ENCODE measurements around the gene SETD7. TPM values are rescaled to one million over a fixed set of nuclear protein-coding genes. Genes with fewer than 3 reads are reported as not detected.

The SETD7 gene
- total RNA-seq, 4 donors from 2014 or later: 23.4 to 50.7 (median 39.6) TPM

GRCh38 chr4:139556724-139557555 lies 921 bp upstream of the SETD7 start:
- Histone ChIP-seq H3K4me1 (peaks cover 7 to 78% (median 35%) of the 10 kb centered on the region in 3 donors), H3K27me3 (peaks cover 0 to 15% (median 0%) of the 10 kb centered on the region in 4 donors), H3K27ac (peak overlapping the region; percentile 94 to 99 (median 96)), H3K9me3 (no peaks in the 10 kb centered on the region), H3K4me3 (peak overlapping the region; percentile 63 to 97 (median 82)), H3K36me3 (no peaks in the 10 kb centered on the region)
- peak; percentile 11 for DNase-seq
- 1% methylated on average over 13 to 31 of the region's 58 CpGs for WGBS, 2 donors
- intact Hi-C loops (cut with DNase I): no loop called here
- peak in 1 of 6 experiments; percentile 3 for TF ChIP-seq CTCF (IDR thresholded peaks at IDR 0.05)
- TF ChIP-seq POLR2A (IDR thresholded peaks at IDR 0.05): peak in 1 of 4 donors; percentile 49

GRCh38 chr4:139555705-139556070 lies 331 bp downstream of the SETD7 start:
- H3K27ac ChIP-seq: peak overlapping the region; percentile 94 to 99 (median 96)
- no peaks in the 10 kb centered on the region for H3K9me3 ChIP-seq
- H3K36me3 ChIP-seq: no peaks in the 10 kb centered on the region
- intact Hi-C loops (cut with DNase I): no loop called here
- H3K27me3 ChIP-seq: peaks cover 0 to 15% (median 0%) of the 10 kb centered on the region in 4 donors
- H3K4me1 ChIP-seq: peaks cover 7 to 83% (median 41%) of the 10 kb centered on the region in 3 donors
- H3K4me3 ChIP-seq: peak overlapping the region; percentile 63 to 97 (median 82)
- WGBS, 2 donors: 0% methylated on average over 8 to 14 of the region's 49 CpGs
- no peak for DNase-seq
- no peak for TF ChIP-seq POLR2A (IDR thresholded peaks at IDR 0.05)
- TF ChIP-seq CTCF (IDR thresholded peaks at IDR 0.05): no peak

- peak overlapping the region; percentile 63 to 97 (median 82) for H3K4me3 ChIP-seq
- no peaks in the 10 kb centered on the region for H3K9me3 ChIP-seq
- 1 to 2% methylated on average over 23 to 24 of the region's 57 CpGs for WGBS, 2 donors
- intact Hi-C loops (cut with DNase I): no loop called here
- no peaks in the 10 kb centered on the region for H3K36me3 ChIP-seq
- peaks cover 0 to 15% (median 0%) of the 10 kb centered on the region in 4 donors for H3K27me3 ChIP-seq
- peak in 3 of 4 donors; percentile 40 to 86 (median 79) for TF ChIP-seq POLR2A (IDR thresholded peaks at IDR 0.05)
- TF ChIP-seq CTCF (IDR thresholded peaks at IDR 0.05): no peak
- DNase-seq: peak; percentile 21
- H3K27ac ChIP-seq: peak overlapping the region; percentile 94 to 99 (median 96)
- H3K4me1 ChIP-seq: peaks cover 7 to 83% (median 43%) of the 10 kb centered on the region in 3 donors
These were observed 920 bp downstream of the SETD7 start for GRCh38 chr4:139554893-139555704.

- WGBS, 2 donors: 40 to 48% methylated on average over 1 of the region's 1 CpG
- intact Hi-C loops (cut with DNase I): no loop called here
- TF ChIP-seq CTCF (IDR thresholded peaks at IDR 0.05) (no peak), POLR2A (IDR thresholded peaks at IDR 0.05) (no peak)
- Histone ChIP-seq H3K27me3 (peaks cover 0 to 13% (median 0%) of the 10 kb centered on the region in 4 donors), H3K27ac (peak overlapping the region; percentile 94 to 99 (median 96)), H3K9me3 (no peaks in the 10 kb centered on the region), H3K4me3 (peak overlapping the region; percentile 63 to 97 (median 82)), H3K4me1 (peaks cover 7 to 83% (median 44%) of the 10 kb centered on the region in 3 donors), H3K36me3 (no peaks in the 10 kb centered on the region)
- no peak for DNase-seq
These were observed 1.5 kb downstream of the SETD7 start for GRCh38 chr4:139554642-139554892.

Data from esophagus squamous epithelium (tissue), 5 donors.